HEK293T (cell line): ENCODE measurements around the gene MSMP.

Experiments
- CTCF ChIA-PET: fragments of 350-600 bp; formaldehyde crosslinking; extraction: SDS; loops from one replicate; lab custom pipeline; 2021; ENCODE audit warnings: antibody characterized with exemption, inconsistent platforms; lab: Yijun Ruan, JAX
- POLR2A ChIA-PET: fragments of 350-600 bp; formaldehyde crosslinking; extraction: SDS; loops from one replicate; lab custom pipeline; 2020; ENCODE audit warnings: antibody characterized with exemption, inconsistent platforms; lab: Yijun Ruan, JAX
- DNase-seq: peaks from one replicate; pipeline ENCODE4 v3.0.0; 2012; ENCODE audit warnings: mixed read lengths; ENCODE audit errors: extremely low spot score
- ARNT ChIP-seq: fragments of 450-650 bp; IDR thresholded peaks from 2 replicates; pipeline ENCODE4 v1.6.1; 2017; ENCODE audit warnings: mild to moderate bottlenecking
- BHLHE40 ChIP-seq: fragments of 450-650 bp; IDR thresholded peaks from 2 replicates; pipeline ENCODE4 v1.6.1; 2016; ENCODE audit warnings: mild to moderate bottlenecking, moderate library complexity, borderline replicate concordance
- CTBP1 ChIP-seq: fragments of 450-650 bp; IDR thresholded peaks from 2 replicates; pipeline ENCODE4 v1.6.1; 2016; ENCODE audit warnings: borderline replicate concordance
- ELF4 ChIP-seq: fragments of 450-650 bp; IDR thresholded peaks from 2 replicates; pipeline ENCODE4 v1.6.1; 2017; ENCODE audit warnings: antibody characterized with exemption
- FOXA1 ChIP-seq: fragments of 450-650 bp; IDR thresholded peaks from 2 replicates; pipeline ENCODE4 v1.6.1; 2016; ENCODE audit warnings: mild to moderate bottlenecking
- FOXK2 ChIP-seq: fragments of 450-650 bp; IDR thresholded peaks from 2 replicates; pipeline ENCODE4 v1.6.1; 2016; ENCODE audit warnings: mild to moderate bottlenecking
- FOXM1 ChIP-seq: fragments of 450-650 bp; IDR thresholded peaks from 2 replicates; pipeline ENCODE4 v1.6.1; 2017; ENCODE audit warnings: mild to moderate bottlenecking, borderline replicate concordance
- HDGF ChIP-seq: fragments of 450-650 bp; IDR thresholded peaks from 2 replicates; pipeline ENCODE4 v1.6.1; 2017; ENCODE audit warnings: antibody characterized with exemption, borderline replicate concordance
- L3MBTL2 ChIP-seq: fragments of 450-650 bp; conservative IDR thresholded peaks from 2 replicates; pipeline ENCODE4 v1.6.1; 2016; ENCODE audit warnings: mild to moderate bottlenecking
- LEF1 ChIP-seq: fragments of 450-650 bp; IDR thresholded peaks from 2 replicates; pipeline ENCODE4 v1.6.1; 2017; ENCODE audit warnings: mild to moderate bottlenecking, borderline replicate concordance
- NFRKB ChIP-seq: fragments of 450-650 bp; IDR thresholded peaks from 2 replicates; pipeline ENCODE4 v1.6.1; 2016; ENCODE audit warnings: mild to moderate bottlenecking, moderate library complexity
- PKNOX1 ChIP-seq: fragments of 450-650 bp; IDR thresholded peaks from 2 replicates; pipeline ENCODE4 v1.6.1; 2016
- SP1 ChIP-seq: fragments of 450-650 bp; IDR thresholded peaks from 2 replicates; pipeline ENCODE4 v1.6.1; 2017
- SUZ12 ChIP-seq: fragments of 450-650 bp; IDR thresholded peaks from 2 replicates; pipeline ENCODE4 v1.6.1; 2016; ENCODE audit warnings: mild to moderate bottlenecking
- TARDBP ChIP-seq: fragments of 450-650 bp; IDR thresholded peaks from 2 replicates; pipeline ENCODE4 v1.6.1; 2016
- ZNF384 ChIP-seq: fragments of 450-650 bp; IDR thresholded peaks from 2 replicates; pipeline ENCODE4 v1.6.1; 2016

MSMP gene

DNA sequence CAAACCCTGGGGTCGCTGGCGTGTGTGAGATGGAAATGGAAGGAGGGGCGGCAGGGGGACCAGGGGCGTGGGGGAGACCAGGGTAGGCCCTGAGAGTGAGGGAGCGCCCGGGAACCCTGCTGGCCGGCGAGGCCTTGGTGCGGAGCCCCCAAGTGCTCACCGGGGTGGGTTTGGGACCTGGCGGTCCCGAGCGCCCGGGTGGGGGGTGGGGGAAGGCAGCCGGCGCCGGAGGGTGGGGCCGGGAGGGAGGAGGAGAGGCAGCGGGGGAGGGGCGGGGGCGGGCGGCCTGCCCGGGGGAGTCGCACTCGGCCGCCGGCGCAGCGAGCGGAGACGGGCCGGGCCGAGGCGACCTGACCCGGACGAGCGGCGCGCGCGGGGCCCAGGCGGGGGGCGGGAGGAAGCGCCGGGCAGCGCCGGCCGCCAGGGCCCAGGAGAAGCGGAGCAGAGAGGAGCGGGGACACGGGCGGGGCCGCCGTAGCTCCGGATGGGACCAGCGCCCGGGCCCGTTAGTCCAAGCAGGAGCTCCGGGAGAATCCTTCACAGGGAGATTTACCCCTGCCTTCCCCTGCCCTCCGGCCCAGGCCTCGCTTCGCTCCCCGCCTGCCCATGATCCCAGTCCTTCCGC is 37.3 kb upstream of the MSMP start, which contains the start of gene NPR2:
NPR2 (plus strand) TSS at position 295 of the 625 bp plus-strand sequence. CDS start 818 bp downstream, outside the sequence.
- DNase-seq = no peak
- TF ChIP-seq BHLHE40 = no peak
- no peak for TF ChIP-seq SP1
- TF ChIP-seq ARNT = no peak
- no peak for TF ChIP-seq HDGF
- no peak for TF ChIP-seq ZNF384
- no peak for TF ChIP-seq SUZ12
- no peak for TF ChIP-seq TARDBP
- no peak for TF ChIP-seq CTBP1
- TF ChIP-seq L3MBTL2 = no peak
- no peak for TF ChIP-seq PKNOX1
- TF ChIP-seq FOXM1 = no peak
- TF ChIP-seq ELF4 = no peak
- no peak for TF ChIP-seq FOXA1
- no peak for TF ChIP-seq LEF1
- TF ChIP-seq FOXK2 = no peak
- no peak for TF ChIP-seq NFRKB
- ChIA-PET CTCF (no interaction called here), POLR2A (no interaction called here)

GRCh38 chr9:35790385-35791296 is 36.6 kb upstream of the MSMP start:
- DNase-seq = peak; percentile 88
- ChIA-PET POLR2A (interaction anchor here (1.2 kb wide), 1 partner anchor 24 kb away, joined by 8 read pairs; the partner anchor contains the start of gene HINT2), CTCF (interaction anchor here (0.6 to 1.4 kb wide), 11 partner anchors 10 to 1671 kb away, joined by 3 to 16 read pairs (median 3); partner anchors contain the start of gene SPAG8)
- TF ChIP-seq ARNT = no peak
- TF ChIP-seq BHLHE40 = no peak
- no peak for TF ChIP-seq FOXM1
- TF ChIP-seq TARDBP = no peak
- TF ChIP-seq HDGF = no peak

DNA sequence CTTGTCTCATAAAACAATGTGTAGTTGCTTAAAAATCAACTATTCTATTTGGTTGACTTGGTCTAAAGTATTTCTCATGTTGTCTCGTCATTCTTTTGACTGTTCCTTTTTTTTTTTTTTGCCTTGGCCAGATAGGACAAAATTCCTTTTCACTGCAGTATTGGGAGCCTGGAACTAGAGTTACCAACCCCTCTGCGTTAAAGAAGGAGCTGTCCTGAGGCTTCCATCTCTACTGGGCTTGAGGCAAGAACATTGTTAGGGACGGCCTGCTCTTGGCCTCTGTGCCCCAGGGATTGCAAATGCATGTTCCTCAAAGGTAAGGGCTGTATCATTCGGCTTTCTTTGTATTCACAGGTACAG is 35.9 kb upstream of the MSMP start:
- CTCF ChIA-PET = interaction anchor here (0.6 to 1.4 kb wide), 10 partner anchors 9 to 1672 kb away, joined by 3 to 16 read pairs (median 4); partner anchors contain the start of gene SPAG8
- TF ChIP-seq NFRKB (no peak), SUZ12 (no peak), FOXM1 (no peak), FOXK2 (no peak), TARDBP (no peak)
- POLR2A ChIA-PET = interaction anchor here (1.2 kb wide), 1 partner anchor 24 kb away, joined by 8 read pairs; the partner anchor contains the start of gene HINT2
- DNase-seq = no peak

- no peak for TF ChIP-seq L3MBTL2
- TF ChIP-seq SP1 = no peak
- TF ChIP-seq ARNT = no peak
- no peak for TF ChIP-seq ZNF384
- TF ChIP-seq FOXK2 = no peak
- no peak for TF ChIP-seq TARDBP
- no peak for TF ChIP-seq ELF4
- no peak for TF ChIP-seq LEF1
- TF ChIP-seq BHLHE40 = no peak
- TF ChIP-seq FOXA1 = no peak
- no peak for TF ChIP-seq PKNOX1
- TF ChIP-seq NFRKB = no peak
- no peak for TF ChIP-seq HDGF
- no peak for TF ChIP-seq FOXM1
- TF ChIP-seq SUZ12 = no peak
- TF ChIP-seq CTBP1 = no peak
- ChIA-PET CTCF (interaction anchor here (0.6 to 1.4 kb wide), 6 partner anchors 9 to 93 kb away, joined by 3 to 16 read pairs (median 4); partner anchors contain the start of gene SPAG8), POLR2A (interaction anchor here (1.2 kb wide), 1 partner anchor 25 kb away, joined by 8 read pairs; the partner anchor contains the start of gene HINT2)
- DNase-seq = no peak
These were observed 35.5 kb upstream of the MSMP start for GRCh38 chr9:35789541-35789940.

DNA sequence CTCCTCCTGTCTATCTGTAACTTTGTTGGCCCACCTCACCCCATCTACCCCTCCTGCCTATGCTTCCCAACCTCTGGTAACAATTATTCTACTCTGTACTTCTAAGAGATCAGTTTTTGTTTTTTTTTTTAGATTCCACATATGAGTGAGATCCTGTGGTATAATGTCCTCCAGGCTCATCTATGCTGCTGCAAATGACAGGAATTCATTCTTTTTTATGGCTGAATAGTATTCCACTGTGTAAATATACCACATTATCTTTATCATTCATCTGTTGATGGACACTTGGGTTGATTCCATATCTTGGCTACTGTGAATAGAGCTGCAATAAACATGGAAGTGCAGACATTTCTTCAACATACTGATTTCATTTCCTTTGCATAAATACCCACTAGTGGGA is 29.3 kb upstream of the MSMP start:
- CTCF ChIA-PET = no interaction called here
- no peak for TF ChIP-seq FOXM1
- TF ChIP-seq ZNF384 = no peak
- TF ChIP-seq L3MBTL2 = no peak
- no peak for TF ChIP-seq ARNT
- TF ChIP-seq NFRKB = no peak
- TF ChIP-seq ELF4 = no peak
- no peak for TF ChIP-seq FOXA1
- no peak for TF ChIP-seq PKNOX1
- no peak for TF ChIP-seq TARDBP
- TF ChIP-seq FOXK2 = no peak
- TF ChIP-seq SP1 = no peak
- no peak for TF ChIP-seq LEF1
- TF ChIP-seq SUZ12 = no peak
- no peak for TF ChIP-seq HDGF
- no peak for DNase-seq
- POLR2A ChIA-PET = no interaction called here

- ChIA-PET POLR2A (no interaction called here), CTCF (interaction anchor here (1.1 kb wide), 1 partner anchor 9 kb away, joined by 3 read pairs; no protein-coding TSS in a partner anchor)
- DNase-seq = no peak
These were observed 27.0 kb upstream of the MSMP start for GRCh38 chr9:35781066-35781465.

More at GRCh38 chr9:35781066-35781465, 27.0 kb upstream of the MSMP start:
- TF ChIP-seq ZNF384 (no peak), FOXA1 (no peak), PKNOX1 (no peak), SUZ12 (no peak), ARNT (no peak), ELF4 (no peak), FOXM1 (no peak), L3MBTL2 (no peak), HDGF (no peak), FOXK2 (no peak), LEF1 (no peak), CTBP1 (no peak), BHLHE40 (no peak), NFRKB (no peak), TARDBP (no peak), SP1 (no peak)
